HCT116 (cell line): ENCODE measurements around the gene PDE6H. TPM values are rescaled to one million over a fixed set of nuclear protein-coding genes. Genes with fewer than 3 reads are reported as not detected.

ENCODE experiments used
- ATAC-seq: fragments of 200-7000 bp; cut with Tn5 transposase; 2 replicates; pipeline ENCODE4 v1.9.1; 2020; ENCODE audit warnings: mild to moderate bottlenecking, moderate library complexity
- BruUV-seq: library from RNA; stranded (reverse); fragments of 400-500 nt; replicated peaks from 2 replicates; lab custom pipeline; 2021; lab: Mats Ljungman, UMichigan
- CTCF ChIA-PET: fragments of 300-600 bp; sonication (Branson Sonifier 250); formaldehyde crosslinking; loops from one replicate; lab custom pipeline; 2021; ENCODE audit warnings: antibody characterized with exemption; lab: Charles Lee
- POLR2A ChIA-PET: fragments of 300-600, 350-600 bp; sonication (Branson Sonifier 250); formaldehyde crosslinking; loops from one replicate; lab custom pipeline; 2021; ENCODE audit warnings: antibody characterized with exemption; lab: Charles Lee
- RAD21 ChIA-PET, 2 experiments: fragments of 300-600 bp; sonication (Branson Sonifier 250); formaldehyde crosslinking; loops; one replicate each; lab custom pipeline; 2023; ENCODE audit warnings: low total read pairs in 2 of 2; ENCODE audit not compliant: uncharacterized antibody in 2 of 2, unreplicated experiment in 2 of 2, low non-redundant PET in 1 of 2; lab: Charles Lee
- DNase-seq: peaks from one replicate; pipeline ENCODE4 v3.0.0-alpha.2; 2010; ENCODE audit warnings: low read depth, low spot score
- H2AFZ ChIP-seq: fragments of 200-600 bp; shearing (Covaris generic), sonication (generic); 2 replicates; pipeline ENCODE4 v1.6.1; 2017; ENCODE audit warnings: low read depth, mixed run types, mixed read lengths, antibody characterized with exemption, low read length; ENCODE audit not compliant: poor library complexity, severe bottlenecking
- H3K27ac ChIP-seq: 2 replicates; pipeline ENCODE4 v1.5.1; 2012; ENCODE audit warnings: low read depth, low read length
- H3K27me3 ChIP-seq: fragments of 200-600 bp; sonication (generic); 2 replicates; pipeline ENCODE4 v1.6.1; 2016; ENCODE audit warnings: mixed run types, low read length, mixed read lengths; ENCODE audit not compliant: insufficient read depth
- H3K36me3 ChIP-seq, 2 experiments: fragments of 200-500 bp in 1 of 2; fragments of 200-600 bp in 1 of 2; sonication (Bioruptor generic) in 1 of 2; sonication (generic) in 1 of 2; 2 replicates each; pipeline versions ENCODE4 v1.5.1 to v1.6.1; 2014 to 2016; ENCODE audit warnings: low read length in 2 of 2, inconsistent platforms in 1 of 2, mixed read lengths in 1 of 2, mixed run types in 1 of 2; ENCODE audit not compliant: insufficient read depth in 2 of 2, control insufficient read depth in 1 of 2
- H3K4me1 ChIP-seq, 2 experiments: fragments of 200-600 bp in 1 of 2; sonication (generic) in 1 of 2; 2 replicates each; pipeline versions ENCODE4 v1.5.1 to v1.6.1; 2012 to 2017; ENCODE audit warnings: low read length in 2 of 2, inconsistent platforms in 1 of 2, mild to moderate bottlenecking in 1 of 2, mixed read lengths in 1 of 2, mixed run types in 1 of 2, moderate library complexity in 1 of 2; ENCODE audit not compliant: insufficient read depth in 2 of 2, control insufficient read depth in 1 of 2
- H3K4me2 ChIP-seq: fragments of 200-600 bp; sonication (generic); 2 replicates; pipeline ENCODE4 v1.6.1; 2017; ENCODE audit warnings: mixed run types, low read length, mixed read lengths
- H3K4me3 ChIP-seq, 2 experiments: fragments of 200-600 bp in 1 of 2; sonication (generic) in 1 of 2; replicated peaks in 1 of 2; 2 replicates each; pipeline ENCODE4 v1.5.1; 2011 to 2016; ENCODE audit warnings: low read length in 2 of 2, control low read depth in 1 of 2, low read depth in 1 of 2, mild to moderate bottlenecking in 1 of 2, mixed read lengths in 1 of 2, mixed run types in 1 of 2
- H3K79me2 ChIP-seq: fragments of 200-600 bp; sonication (generic); 2 replicates; pipeline ENCODE4 v1.6.1; 2017; ENCODE audit warnings: mild to moderate bottlenecking, mixed run types, low read length, moderate library complexity, mixed read lengths; ENCODE audit not compliant: insufficient read depth
- H3K9ac ChIP-seq: fragments of 200-600 bp; sonication (generic); 2 replicates; pipeline ENCODE4 v1.6.1; 2016; ENCODE audit warnings: low read length, mixed read lengths
- H3K9me2 ChIP-seq: fragments of 200-600 bp; sonication (generic), shearing (Covaris generic); 2 replicates; pipeline ENCODE4 v1.6.1; 2017; ENCODE audit warnings: mixed run types, mild to moderate bottlenecking, moderate library complexity; ENCODE audit not compliant: insufficient read depth
- H3K9me3 ChIP-seq, 2 experiments: fragments of 200-500 bp in 1 of 2; fragments of 200-600 bp in 1 of 2; sonication (Bioruptor generic) in 1 of 2; sonication (generic) in 1 of 2; 2 replicates each; pipeline ENCODE4 v1.6.1; 2014 to 2017; ENCODE audit warnings: low read length in 2 of 2, mixed read lengths in 2 of 2, inconsistent platforms in 1 of 2, low read depth in 1 of 2, mild to moderate bottlenecking in 1 of 2, mixed run types in 1 of 2, moderate library complexity in 1 of 2; ENCODE audit not compliant: control insufficient read depth in 1 of 2, insufficient read depth in 1 of 2
- H4K20me1 ChIP-seq: fragments of 200-600 bp; sonication (generic), shearing (Covaris generic); 2 replicates; pipeline ENCODE4 v1.6.1; 2017; ENCODE audit warnings: mixed run types, mild to moderate bottlenecking, moderate library complexity; ENCODE audit not compliant: insufficient read depth
- CEBPB ChIP-seq: IDR thresholded peaks from 2 replicates; pipeline ENCODE4 v1.6.1; 2012; ENCODE audit warnings: low read depth
- EGR1 ChIP-seq: IDR thresholded peaks from 2 replicates; pipeline ENCODE4 v1.6.1; 2012; ENCODE audit warnings: low read depth
- ELF1 ChIP-seq: IDR thresholded peaks from 2 replicates; pipeline ENCODE4 v1.6.1; 2012; ENCODE audit warnings: low read depth, borderline replicate concordance
- EZH2phosphoT487 ChIP-seq: fragments of 200-600 bp; IDR thresholded peaks from 2 replicates; pipeline ENCODE4 v1.6.1; 2018; ENCODE audit warnings: antibody characterized with exemption, borderline replicate concordance
- JUND ChIP-seq: IDR thresholded peaks from 2 replicates; pipeline ENCODE4 v1.6.1; 2012
- POLR2A ChIP-seq: IDR thresholded peaks from 2 replicates; pipeline ENCODE4 v1.7.0; 2011; ENCODE audit warnings: borderline replicate concordance; ENCODE audit not compliant: insufficient read depth, insufficient read length; ENCODE audit errors: extremely low read depth
- SP1 ChIP-seq: IDR thresholded peaks from 2 replicates; pipeline ENCODE4 v1.6.1; 2012; ENCODE audit warnings: low read depth
- SRF ChIP-seq: IDR thresholded peaks from 2 replicates; pipeline ENCODE4 v1.6.1; 2012; ENCODE audit warnings: low read depth
- TCF7L2 ChIP-seq: IDR thresholded peaks from 2 replicates; pipeline ENCODE4 v1.7.0; 2011; ENCODE audit warnings: borderline replicate concordance, inconsistent platforms; ENCODE audit not compliant: insufficient read depth, insufficient read length; ENCODE audit errors: extremely low read depth
- YY1 ChIP-seq: IDR thresholded peaks from 2 replicates; pipeline ENCODE4 v1.6.1; 2011; ENCODE audit warnings: low read length, low read depth, moderate library complexity, mild to moderate bottlenecking; ENCODE audit not compliant: insufficient replicate concordance; ENCODE audit errors: extremely low read depth
- intact Hi-C: fragments of 100-400 bp; cut with micrococcal nuclease; formaldehyde crosslinking; loops from 2 replicates; pipeline ENCODE4 v1.10.0; 2022
- total RNA-seq: library from RNA; stranded (reverse); gene quantifications from one replicate; pipeline ENCODE4 v1.2.1, GENCODE V29; 2021; ENCODE audit not compliant: unreplicated experiment
- TF ChIP-seq, protein P1 (sequence below): IDR thresholded peaks from 2 replicates; pipeline ENCODE4 v1.6.1; 2012
- TF ChIP-seq, protein P2 (sequence below), 3 experiments: fragments of 200-600 bp in 1 of 3; sonication (generic) in 1 of 3; IDR thresholded peaks in 2 of 3; conservative IDR thresholded peaks in 1 of 3; 2 replicates each; pipeline ENCODE4 v1.5.1; 2012 to 2017; ENCODE audit warnings: low read depth in 2 of 3, low read length in 2 of 3, antibody characterized with exemption in 1 of 3, borderline replicate concordance in 1 of 3, control low read depth in 1 of 3, mild to moderate bottlenecking in 1 of 3, mixed read lengths in 1 of 3, mixed run types in 1 of 3, moderate library complexity in 1 of 3; ENCODE audit not compliant: insufficient read depth in 1 of 3

PDE6H gene
- total RNA-seq, 1 experiment from 2014 or later, result not detected

DNA sequence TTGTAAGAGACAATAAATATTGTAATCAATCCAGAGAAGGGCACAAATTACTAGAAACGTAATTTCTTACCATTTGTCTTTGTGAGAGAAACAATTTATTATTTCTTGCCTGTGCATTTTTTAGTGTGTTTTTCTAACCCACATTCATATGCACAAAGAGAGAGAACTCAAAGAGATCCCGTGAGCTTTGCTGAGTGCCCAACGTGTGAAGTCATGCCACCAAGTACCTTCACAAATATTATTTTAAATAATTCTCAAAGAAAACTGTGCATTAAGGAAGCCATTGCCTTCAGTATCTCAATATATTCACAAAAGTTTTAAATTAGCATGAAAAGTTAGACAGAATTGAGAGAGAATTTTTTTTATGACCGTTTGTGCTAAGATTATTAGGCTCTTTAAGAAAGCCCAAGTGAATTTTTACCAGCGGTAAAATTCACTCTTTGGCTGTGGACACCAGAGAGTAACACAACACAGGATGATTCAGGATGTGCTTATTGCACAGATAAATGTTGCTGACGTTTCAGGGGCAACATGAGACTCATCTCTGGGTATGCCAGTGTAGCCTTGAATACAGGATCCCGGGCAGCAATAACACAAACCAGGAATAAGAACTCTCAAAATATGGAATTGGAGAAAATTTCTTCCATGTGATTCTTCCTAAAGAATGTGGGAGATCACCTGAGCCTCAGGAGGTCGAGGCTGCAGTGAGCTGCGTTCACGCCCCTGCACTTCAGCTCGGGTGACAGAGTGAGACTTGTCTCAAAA, 14.3 kb upstream of the PDE6H start:
- ATAC-seq (no peak), DNase-seq (no peak)
- TF ChIP-seq POLR2A, result no peak
- Histone ChIP-seq H3K27me3 (no peaks in the 10 kb centered on the region), H2AFZ (no peak overlapping the region), H3K9me2 (no peaks in the 10 kb centered on the region), H4K20me1 (no peaks in the 10 kb centered on the region), H3K9me3 (no peaks in the 10 kb centered on the region), H3K79me2 (no peaks in the 10 kb centered on the region), H3K4me3 (no peak overlapping the region), H3K9ac (no peak overlapping the region), H3K4me1 (peaks cover 0 to 7% of the 10 kb centered on the region in 2 experiments; a peak in 2 of 4 replicates), H3K4me2 (no peak overlapping the region), H3K36me3 (no peaks in the 10 kb centered on the region), H3K27ac (no peak overlapping the region)
- ChIA-PET CTCF (no interaction called here), POLR2A (no interaction called here), RAD21 (no interaction called here)
- intact Hi-C loops, result no loop called here
- no TSS peak for BruUV-seq

DNA sequence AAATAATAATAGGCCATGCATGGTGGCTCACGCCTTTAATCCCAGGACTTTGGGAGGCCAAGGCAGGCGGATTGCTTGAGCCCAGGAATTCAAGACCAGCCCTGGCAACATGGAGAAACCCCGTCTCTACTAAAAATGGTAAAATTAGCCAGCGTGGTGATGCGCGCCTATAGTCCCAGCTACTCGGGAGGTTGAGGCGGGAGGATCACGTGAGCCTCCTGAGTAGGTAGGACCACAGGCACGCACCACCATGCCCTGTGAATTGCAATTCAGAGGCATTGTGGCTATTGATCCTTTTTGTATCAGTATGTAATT, 13.8 kb upstream of the PDE6H start:
- Histone ChIP-seq H3K9me2 (no peaks in the 10 kb centered on the region), H3K27me3 (no peaks in the 10 kb centered on the region), H3K9ac (no peak overlapping the region), H3K79me2 (no peaks in the 10 kb centered on the region), H3K4me3 (no peak overlapping the region), H4K20me1 (no peaks in the 10 kb centered on the region), H2AFZ (no peak overlapping the region), H3K27ac (no peak overlapping the region), H3K36me3 (no peaks in the 10 kb centered on the region), H3K9me3 (no peaks in the 10 kb centered on the region), H3K4me1 (peaks cover 0 to 7% of the 10 kb centered on the region in 2 experiments; a peak in 2 of 4 replicates), H3K4me2 (no peak overlapping the region)
- no TSS peak for BruUV-seq
- RAD21 ChIA-PET, result no interaction called here
- intact Hi-C loops, result no loop called here
- no peak for DNase-seq
- TF ChIP-seq, protein P1, sequence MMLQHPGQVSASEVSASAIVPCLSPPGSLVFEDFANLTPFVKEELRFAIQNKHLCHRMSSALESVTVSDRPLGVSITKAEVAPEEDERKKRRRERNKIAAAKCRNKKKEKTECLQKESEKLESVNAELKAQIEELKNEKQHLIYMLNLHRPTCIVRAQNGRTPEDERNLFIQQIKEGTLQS, result no peak
- TF ChIP-seq ELF1 (no peak), EZH2phosphoT487 (no peak), TCF7L2 (no peak), CEBPB (no peak), POLR2A (no peak), EGR1 (no peak), JUND (no peak), YY1 (no peak), SRF (no peak), SP1 (no peak)
- TF ChIP-seq, protein P2, sequence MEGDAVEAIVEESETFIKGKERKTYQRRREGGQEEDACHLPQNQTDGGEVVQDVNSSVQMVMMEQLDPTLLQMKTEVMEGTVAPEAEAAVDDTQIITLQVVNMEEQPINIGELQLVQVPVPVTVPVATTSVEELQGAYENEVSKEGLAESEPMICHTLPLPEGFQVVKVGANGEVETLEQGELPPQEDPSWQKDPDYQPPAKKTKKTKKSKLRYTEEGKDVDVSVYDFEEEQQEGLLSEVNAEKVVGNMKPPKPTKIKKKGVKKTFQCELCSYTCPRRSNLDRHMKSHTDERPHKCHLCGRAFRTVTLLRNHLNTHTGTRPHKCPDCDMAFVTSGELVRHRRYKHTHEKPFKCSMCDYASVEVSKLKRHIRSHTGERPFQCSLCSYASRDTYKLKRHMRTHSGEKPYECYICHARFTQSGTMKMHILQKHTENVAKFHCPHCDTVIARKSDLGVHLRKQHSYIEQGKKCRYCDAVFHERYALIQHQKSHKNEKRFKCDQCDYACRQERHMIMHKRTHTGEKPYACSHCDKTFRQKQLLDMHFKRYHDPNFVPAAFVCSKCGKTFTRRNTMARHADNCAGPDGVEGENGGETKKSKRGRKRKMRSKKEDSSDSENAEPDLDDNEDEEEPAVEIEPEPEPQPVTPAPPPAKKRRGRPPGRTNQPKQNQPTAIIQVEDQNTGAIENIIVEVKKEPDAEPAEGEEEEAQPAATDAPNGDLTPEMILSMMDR (IDR thresholded peaks at IDR 0.05 in 2 of 3, conservative IDR thresholded peaks at IDR 0.05 in 1 of 3; ENCODE audit: borderline replicate concordance in 1 of 3, insufficient read depth in 1 of 3, low read depth in 2 of 3, low read length in 2 of 3), result no peak
- TF ChIP-seq, all 23 proteins: peak for 0
- ChIA-PET CTCF (no interaction called here), POLR2A (no interaction called here)
- ATAC-seq, result no peak
